ENCODE measurements around the gene PTPRD. TPM values are rescaled to one million over a fixed set of nuclear protein-coding genes. Genes with fewer than 3 reads are reported as not detected.

The PTPRD gene
- total RNA-seq, 1 donor from 2014 or later: 109 TPM

DNA sequence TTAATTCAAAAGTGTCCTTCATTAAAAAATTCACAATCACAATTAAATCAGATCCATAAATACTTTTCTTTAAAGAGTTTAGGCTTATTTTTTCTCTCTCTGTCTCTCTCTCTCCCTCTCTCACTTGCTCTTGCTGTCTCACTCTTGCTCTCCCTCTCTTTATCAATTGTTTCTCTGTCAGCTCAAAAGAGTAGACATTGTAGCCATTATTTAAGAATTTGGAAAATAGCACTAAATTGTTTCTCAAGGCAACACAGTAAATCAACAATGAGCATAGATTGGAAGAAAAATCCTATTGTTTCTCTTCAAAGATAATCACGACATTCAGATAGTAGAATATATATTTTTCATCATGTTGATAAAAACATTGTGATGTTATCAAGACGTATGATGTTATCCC, 1114.0 kb downstream of the PTPRD start:
- TF ChIP-seq CTCF (IDR thresholded peaks at IDR 0.05; ENCODE audit: unreplicated experiment): no peak
- DNase-seq (ENCODE audit: low spot score in 2 of 2, unreplicated experiment in 2 of 2): no peak
- Mint-ChIP-seq H3K4me1 (peaks cover 9% of the 10 kb centered on the region), H3K27me3 (ENCODE audit: low read depth) (no peaks in the 10 kb centered on the region), H3K27ac (no peak overlapping the region), H3K36me3 (peaks cover 7% of the 10 kb centered on the region), H3K9me3 (peaks cover 19% of the 10 kb centered on the region), H3K4me3 (no peak overlapping the region)

DNA sequence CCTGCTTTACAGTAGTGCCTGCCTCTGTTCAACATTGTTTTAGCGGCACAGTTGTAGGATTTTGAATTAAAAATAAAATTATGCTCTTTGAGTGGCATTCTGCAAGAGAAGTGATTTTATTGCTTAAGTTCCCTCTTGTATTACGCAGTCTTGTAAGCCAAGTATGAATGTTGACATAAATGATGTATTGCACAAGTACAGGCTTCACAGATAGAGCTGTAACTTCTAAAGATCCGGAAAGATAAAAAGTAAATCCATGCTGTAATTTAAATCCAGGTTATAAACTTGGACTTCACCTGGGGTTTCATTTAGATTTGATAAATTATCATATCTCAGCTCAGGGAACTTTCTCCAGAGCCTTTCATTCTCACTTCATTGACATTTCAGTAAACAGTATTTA, 1114.7 kb downstream of the PTPRD start:
- Mint-ChIP-seq H3K36me3 (peaks cover 7% of the 10 kb centered on the region), H3K4me3 (no peak overlapping the region), H3K27me3 (ENCODE audit: low read depth) (no peaks in the 10 kb centered on the region), H3K9me3 (peaks cover 22% of the 10 kb centered on the region), H3K27ac (no peak overlapping the region), H3K4me1 (peaks cover 9% of the 10 kb centered on the region)
- no peak for TF ChIP-seq CTCF (IDR thresholded peaks at IDR 0.05; ENCODE audit: unreplicated experiment)
- no peak for DNase-seq (ENCODE audit: low spot score in 2 of 2, unreplicated experiment in 2 of 2)

DNA sequence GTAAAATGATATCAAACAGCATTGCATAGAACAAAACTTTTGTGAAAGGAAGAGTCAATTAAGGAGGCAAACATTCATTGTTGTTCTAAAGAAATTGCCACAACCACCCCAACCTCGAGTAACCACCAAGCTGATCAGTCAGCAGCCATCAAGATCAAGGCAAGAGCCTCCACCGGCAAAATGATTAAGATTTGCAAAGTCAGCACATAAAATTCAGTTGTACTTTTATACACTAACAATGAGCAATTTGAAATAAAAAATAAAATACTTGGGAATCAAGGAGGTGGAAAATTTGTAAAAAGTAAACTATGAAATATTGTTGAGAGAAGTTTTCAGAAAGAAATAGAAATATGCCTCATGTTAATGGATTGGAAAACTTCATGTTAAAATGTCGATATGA, 1118.5 kb downstream of the PTPRD start:
- no peak overlapping the region for H3K27ac Mint-ChIP-seq
- H3K9me3 Mint-ChIP-seq: peaks cover 25% of the 10 kb centered on the region
- no peak overlapping the region for H3K4me3 Mint-ChIP-seq
- H3K4me1 Mint-ChIP-seq: peaks cover 9% of the 10 kb centered on the region
- no peaks in the 10 kb centered on the region for H3K27me3 Mint-ChIP-seq (ENCODE audit: low read depth)
- H3K36me3 Mint-ChIP-seq: peaks cover 7% of the 10 kb centered on the region
- no peak for TF ChIP-seq CTCF (IDR thresholded peaks at IDR 0.05; ENCODE audit: unreplicated experiment)
- DNase-seq (ENCODE audit: low spot score in 2 of 2, unreplicated experiment in 2 of 2): no peak

- Mint-ChIP-seq H3K9me3 (peaks cover 25% of the 10 kb centered on the region), H3K4me3 (no peak overlapping the region), H3K27ac (no peak overlapping the region), H3K36me3 (peaks cover 7% of the 10 kb centered on the region), H3K4me1 (no peaks in the 10 kb centered on the region), H3K27me3 (ENCODE audit: low read depth) (no peaks in the 10 kb centered on the region)
- no peak for DNase-seq (ENCODE audit: low spot score in 2 of 2, unreplicated experiment in 2 of 2)
- TF ChIP-seq CTCF (IDR thresholded peaks at IDR 0.05; ENCODE audit: unreplicated experiment): no peak
Measured at GRCh38 chr9:9492506-9492905, 1120.3 kb downstream of the PTPRD start.

DNA sequence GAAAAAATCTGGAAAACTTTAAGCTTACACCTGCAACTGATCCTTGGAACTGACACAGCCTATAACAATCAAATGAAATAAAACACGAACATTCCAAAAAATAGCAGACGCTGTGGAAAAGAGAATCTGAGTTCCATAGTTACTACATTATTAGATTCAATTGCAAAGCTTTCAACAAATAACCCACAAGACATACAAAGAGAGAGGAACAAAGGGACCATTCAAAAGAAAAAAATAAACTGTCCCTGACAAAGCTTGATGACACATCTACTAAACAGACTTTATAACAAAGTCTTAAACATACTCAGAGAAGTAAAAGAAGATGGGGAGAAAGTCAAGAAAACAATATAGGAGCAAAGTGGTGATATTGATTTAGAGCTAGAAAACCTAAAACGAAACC, 1123.6 kb downstream of the PTPRD start:
- Mint-ChIP-seq H3K27ac (no peak overlapping the region), H3K4me3 (no peak overlapping the region), H3K27me3 (ENCODE audit: low read depth) (no peaks in the 10 kb centered on the region), H3K4me1 (no peaks in the 10 kb centered on the region), H3K36me3 (peaks cover 1% of the 10 kb centered on the region), H3K9me3 (peaks cover 10% of the 10 kb centered on the region)
- DNase-seq (ENCODE audit: low spot score in 2 of 2, unreplicated experiment in 2 of 2): no peak
- no peak for TF ChIP-seq CTCF (IDR thresholded peaks at IDR 0.05; ENCODE audit: unreplicated experiment)

- H3K4me3 Mint-ChIP-seq: no peak overlapping the region
- no peaks in the 10 kb centered on the region for H3K9me3 Mint-ChIP-seq
- TF ChIP-seq CTCF (IDR thresholded peaks at IDR 0.05; ENCODE audit: unreplicated experiment): no peak
- H3K27me3 Mint-ChIP-seq (ENCODE audit: low read depth): no peaks in the 10 kb centered on the region
- no peaks in the 10 kb centered on the region for H3K4me1 Mint-ChIP-seq
- no peak for DNase-seq (ENCODE audit: low spot score in 2 of 2, unreplicated experiment in 2 of 2)
- no peak overlapping the region for H3K27ac Mint-ChIP-seq
- H3K36me3 Mint-ChIP-seq: no peaks in the 10 kb centered on the region
Measured at GRCh38 chr9:9483175-9483574, 1129.6 kb downstream of the PTPRD start.

All from mesothelial cell of epicardium (in vitro differentiated cells).